HG03378 (cell line): ENCODE results near the gene AKIP1.

Experiments
- ATAC-seq: cut with Tn5 transposase; IDR thresholded peaks from one replicate; pipeline ENCODE4 v1.9.1; 2021; ENCODE audit warnings: mild to moderate bottlenecking, moderate library complexity; ENCODE audit not compliant: unreplicated experiment

The AKIP1 gene

GRCh38 chr11:8956860-8957259, 45.9 kb downstream of the AKIP1 start:
- ATAC-seq = no peak

GRCh38 chr11:8959546-8960166, 48.7 kb downstream of the AKIP1 start:
- ATAC-seq = peak; percentile 52

- no peak for ATAC-seq
These were observed 50.4 kb downstream of the AKIP1 start for GRCh38 chr11:8961401-8961800.

- no peak for ATAC-seq
These were observed 51.9 kb downstream of the AKIP1 start for GRCh38 chr11:8962841-8963240.

GRCh38 chr11:8963569-8964323, 52.8 kb downstream of the AKIP1 start:
- peak; percentile 46 for ATAC-seq

GRCh38 chr11:8964324-8965320, 53.6 kb downstream of the AKIP1 start, which contains the start of gene TMEM9B:
TSS of gene TMEM9B (minus strand) at chr11:8964442. CDS start at chr11:8964313, 129 bp downstream.
- ATAC-seq = peak; percentile 62

- no peak for ATAC-seq
These were observed 56.2 kb downstream of the AKIP1 start for GRCh38 chr11:8967184-8967583.
